ENCODE measurements around the gene PSMB8.

The PSMB8 gene

DNA sequence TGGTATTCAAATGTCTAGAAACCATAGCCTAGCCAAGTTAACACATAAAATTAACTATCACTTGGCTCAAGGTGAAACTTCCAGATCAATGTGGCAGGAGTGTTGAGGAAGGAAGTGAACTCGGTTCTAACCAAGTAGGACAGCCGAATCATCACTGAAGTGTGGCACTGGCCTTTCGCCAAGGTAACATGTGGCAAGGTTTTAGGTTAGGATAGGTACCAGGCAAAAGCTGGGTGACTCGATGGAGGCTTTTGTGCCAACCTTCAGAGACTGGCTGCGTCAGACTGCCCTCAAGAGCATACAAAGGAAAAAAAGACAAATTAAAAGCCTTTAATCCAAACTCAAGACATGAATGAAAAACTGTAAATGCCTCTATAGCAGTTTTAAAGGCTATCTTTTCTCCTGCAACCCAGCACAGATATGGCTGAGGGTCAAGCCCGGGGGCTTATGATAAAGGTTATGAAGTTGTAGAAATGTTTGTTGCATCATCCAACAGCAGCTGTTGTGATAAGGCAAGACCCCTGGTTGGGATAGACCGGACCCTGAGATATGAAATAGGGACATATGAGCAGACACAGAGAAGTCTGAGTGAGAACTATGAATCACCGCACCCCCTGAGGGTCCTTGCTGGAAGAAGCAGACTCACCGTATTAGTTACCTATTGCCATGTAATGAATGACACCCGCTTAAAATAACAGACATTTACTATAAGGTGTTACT lies 22.0 kb upstream of the PSMB8 start:
- CTCF ChIA-PET: interaction anchor here (0.6 to 10.5 kb wide), 5 partner anchors 26 to 1804 kb away, joined by 3 to 355 read pairs (median 58); partner anchors contain the start of gene TAP2
- H3K4me1 ChIP-seq (ENCODE audit: control insufficient read depth, insufficient read depth, low read length): 0 out of 2 replicates have a peak, but pooled peaks cover 3% of the 10 kb centered on the region
- H3K4me3 ChIP-seq (ENCODE audit: low read depth, low read length): no peak overlapping the region
- H3K9me3 ChIP-seq (ENCODE audit: control insufficient read depth, insufficient read depth, low read depth, low read length): no peaks in the 10 kb centered on the region
- H3K27ac ChIP-seq (ENCODE audit: extremely low read depth, low read depth, low read length): no peak overlapping the region
- POLR2A ChIA-PET: no interaction called here
- H3K36me3 ChIP-seq (ENCODE audit: control insufficient read depth in 2 of 2, insufficient read depth in 1 of 2, low read length in 2 of 2): no peaks in the 10 kb centered on the region
- no peak for TF ChIP-seq ZNF404 (tag by site-specific recombination; IDR thresholded peaks at IDR 0.05)
- TF ChIP-seq IKZF3 (tag by site-specific recombination; IDR thresholded peaks at IDR 0.05): no peak
- no peak for TF ChIP-seq KLF7 (tag by site-specific recombination; IDR thresholded peaks at IDR 0.05; ENCODE audit: borderline replicate concordance)
- no peak for TF ChIP-seq ZNF157 (tag by site-specific recombination; IDR thresholded peaks at IDR 0.05)
- no peak for TF ChIP-seq ZIC2 (tag by site-specific recombination; IDR thresholded peaks at IDR 0.05)
- TF ChIP-seq, protein P1, sequence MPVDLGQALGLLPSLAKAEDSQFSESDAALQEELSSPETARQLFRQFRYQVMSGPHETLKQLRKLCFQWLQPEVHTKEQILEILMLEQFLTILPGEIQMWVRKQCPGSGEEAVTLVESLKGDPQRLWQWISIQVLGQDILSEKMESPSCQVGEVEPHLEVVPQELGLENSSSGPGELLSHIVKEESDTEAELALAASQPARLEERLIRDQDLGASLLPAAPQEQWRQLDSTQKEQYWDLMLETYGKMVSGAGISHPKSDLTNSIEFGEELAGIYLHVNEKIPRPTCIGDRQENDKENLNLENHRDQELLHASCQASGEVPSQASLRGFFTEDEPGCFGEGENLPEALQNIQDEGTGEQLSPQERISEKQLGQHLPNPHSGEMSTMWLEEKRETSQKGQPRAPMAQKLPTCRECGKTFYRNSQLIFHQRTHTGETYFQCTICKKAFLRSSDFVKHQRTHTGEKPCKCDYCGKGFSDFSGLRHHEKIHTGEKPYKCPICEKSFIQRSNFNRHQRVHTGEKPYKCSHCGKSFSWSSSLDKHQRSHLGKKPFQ (tag by site-specific recombination; IDR thresholded peaks at IDR 0.05): no peak
- TF ChIP-seq GFI1B (tag by site-specific recombination; IDR thresholded peaks at IDR 0.05): no peak
- no peak for TF ChIP-seq ZNF10 (tag by site-specific recombination; IDR thresholded peaks at IDR 0.05)
- TF ChIP-seq ZFP69B (tag by site-specific recombination; IDR thresholded peaks at IDR 0.05): no peak
- no peak for TF ChIP-seq ZNF292 (tag by site-specific recombination; IDR thresholded peaks at IDR 0.05; ENCODE audit: borderline replicate concordance, low read depth)
- TF ChIP-seq ZNF239 (tag by site-specific recombination; IDR thresholded peaks at IDR 0.05): no peak
- TF ChIP-seq ZNF629 (tag by site-specific recombination; IDR thresholded peaks at IDR 0.05): no peak
- no peak for TF ChIP-seq ZNF776 (tag by site-specific recombination; IDR thresholded peaks at IDR 0.05; ENCODE audit: borderline replicate concordance)
- no peak for TF ChIP-seq ZNF571 (tag by site-specific recombination; IDR thresholded peaks at IDR 0.05)
- no peak for TF ChIP-seq SETDB1 (IDR thresholded peaks at IDR 0.05; ENCODE audit: insufficient read length, low read length)
- TF ChIP-seq, protein P2, sequence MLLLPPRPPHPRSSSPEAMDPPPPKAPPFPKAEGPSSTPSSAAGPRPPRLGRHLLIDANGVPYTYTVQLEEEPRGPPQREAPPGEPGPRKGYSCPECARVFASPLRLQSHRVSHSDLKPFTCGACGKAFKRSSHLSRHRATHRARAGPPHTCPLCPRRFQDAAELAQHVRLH (tag by site-specific recombination; IDR thresholded peaks at IDR 0.05): no peak
- no peak for TF ChIP-seq ZNF670 (tag by site-specific recombination; IDR thresholded peaks at IDR 0.05; ENCODE audit: low read depth)
- TF ChIP-seq, protein P3, sequence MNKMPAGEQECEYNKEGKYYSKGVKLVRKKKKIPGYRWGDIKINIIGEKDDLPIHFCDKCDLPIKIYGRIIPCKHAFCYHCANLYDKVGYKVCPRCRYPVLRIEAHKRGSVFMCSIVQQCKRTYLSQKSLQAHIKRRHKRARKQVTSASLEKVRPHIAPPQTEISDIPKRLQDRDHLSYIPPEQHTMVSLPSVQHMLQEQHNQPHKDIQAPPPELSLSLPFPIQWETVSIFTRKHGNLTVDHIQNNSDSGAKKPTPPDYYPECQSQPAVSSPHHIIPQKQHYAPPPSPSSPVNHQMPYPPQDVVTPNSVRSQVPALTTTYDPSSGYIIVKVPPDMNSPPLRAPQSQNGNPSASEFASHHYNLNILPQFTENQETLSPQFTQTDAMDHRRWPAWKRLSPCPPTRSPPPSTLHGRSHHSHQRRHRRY (tag by site-specific recombination; IDR thresholded peaks at IDR 0.05): no peak
- TF ChIP-seq ZNF223 (tag by site-specific recombination; IDR thresholded peaks at IDR 0.05): no peak

DNA sequence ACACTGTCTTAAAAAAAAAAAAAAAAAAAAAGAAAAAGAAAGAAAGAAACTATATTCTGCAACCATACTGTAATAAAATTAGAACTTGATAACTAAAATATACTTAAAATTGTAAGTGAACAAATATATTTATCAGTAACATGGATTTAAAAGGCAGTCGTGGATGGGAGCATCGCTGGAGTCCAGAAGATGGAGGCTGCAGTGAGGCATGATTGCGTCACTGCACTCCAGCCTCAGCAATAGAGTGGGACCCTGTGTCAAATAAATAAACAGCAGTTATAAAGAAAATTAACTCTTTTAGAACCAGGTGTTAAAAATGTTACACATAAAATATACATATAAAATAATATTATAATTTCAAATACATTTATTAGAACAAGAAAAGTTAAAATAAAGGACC lies 18.9 kb upstream of the PSMB8 start:
- H3K9me3 ChIP-seq (ENCODE audit: control insufficient read depth, insufficient read depth, low read depth, low read length): no peaks in the 10 kb centered on the region
- 0 out of 2 replicates have a peak, but pooled peaks cover under 1% of the 10 kb centered on the region for H3K4me1 ChIP-seq (ENCODE audit: control insufficient read depth, insufficient read depth, low read length)
- no peaks in the 10 kb centered on the region for H3K36me3 ChIP-seq (ENCODE audit: control insufficient read depth in 2 of 2, insufficient read depth in 1 of 2, low read length in 2 of 2)
- POLR2A ChIA-PET: no interaction called here
- CTCF ChIA-PET: interaction anchor here (0.7 to 10.5 kb wide), 5 partner anchors 9 to 163 kb away, joined by 3 to 355 read pairs (median 8); partner anchors contain the start of genes PSMB8, TAP1 and TAP2
- H3K27ac ChIP-seq (ENCODE audit: extremely low read depth, low read depth, low read length): no peak overlapping the region
- H3K4me3 ChIP-seq (ENCODE audit: low read depth, low read length): no peak overlapping the region
- TF ChIP-seq ZNF571 (tag by site-specific recombination; IDR thresholded peaks at IDR 0.05) (no peak), ZNF184 (tag by site-specific recombination; IDR thresholded peaks at IDR 0.05) (no peak), ZNF214 (tag by site-specific recombination; IDR thresholded peaks at IDR 0.05; ENCODE audit: borderline replicate concordance) (no peak), ZNF785 (tag by site-specific recombination; IDR thresholded peaks at IDR 0.05) (no peak), ZNF24 (tag by site-specific recombination; IDR thresholded peaks at IDR 0.05) (no peak), ZFP3 (tag by site-specific recombination; IDR thresholded peaks at IDR 0.05; ENCODE audit: low read depth) (no peak), ZNF555 (tag by site-specific recombination; conservative IDR thresholded peaks at IDR 0.05) (no peak), SP3 (tag by site-specific recombination; IDR thresholded peaks at IDR 0.05) (no peak)
- TF ChIP-seq, protein P4, sequence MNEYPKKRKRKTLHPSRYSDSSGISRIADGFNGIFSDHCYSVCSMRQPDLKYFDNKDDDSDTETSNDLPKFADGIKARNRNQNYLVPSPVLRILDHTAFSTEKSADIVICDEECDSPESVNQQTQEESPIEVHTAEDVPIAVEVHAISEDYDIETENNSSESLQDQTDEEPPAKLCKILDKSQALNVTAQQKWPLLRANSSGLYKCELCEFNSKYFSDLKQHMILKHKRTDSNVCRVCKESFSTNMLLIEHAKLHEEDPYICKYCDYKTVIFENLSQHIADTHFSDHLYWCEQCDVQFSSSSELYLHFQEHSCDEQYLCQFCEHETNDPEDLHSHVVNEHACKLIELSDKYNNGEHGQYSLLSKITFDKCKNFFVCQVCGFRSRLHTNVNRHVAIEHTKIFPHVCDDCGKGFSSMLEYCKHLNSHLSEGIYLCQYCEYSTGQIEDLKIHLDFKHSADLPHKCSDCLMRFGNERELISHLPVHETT (tag by site-specific recombination; IDR thresholded peaks at IDR 0.05): no peak
- TF ChIP-seq, protein P5, sequence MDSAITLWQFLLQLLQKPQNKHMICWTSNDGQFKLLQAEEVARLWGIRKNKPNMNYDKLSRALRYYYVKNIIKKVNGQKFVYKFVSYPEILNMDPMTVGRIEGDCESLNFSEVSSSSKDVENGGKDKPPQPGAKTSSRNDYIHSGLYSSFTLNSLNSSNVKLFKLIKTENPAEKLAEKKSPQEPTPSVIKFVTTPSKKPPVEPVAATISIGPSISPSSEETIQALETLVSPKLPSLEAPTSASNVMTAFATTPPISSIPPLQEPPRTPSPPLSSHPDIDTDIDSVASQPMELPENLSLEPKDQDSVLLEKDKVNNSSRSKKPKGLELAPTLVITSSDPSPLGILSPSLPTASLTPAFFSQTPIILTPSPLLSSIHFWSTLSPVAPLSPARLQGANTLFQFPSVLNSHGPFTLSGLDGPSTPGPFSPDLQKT (IDR thresholded peaks at IDR 0.05; ENCODE audit: borderline replicate concordance, low read depth, low read length): no peak
- TF ChIP-seq, protein P6, sequence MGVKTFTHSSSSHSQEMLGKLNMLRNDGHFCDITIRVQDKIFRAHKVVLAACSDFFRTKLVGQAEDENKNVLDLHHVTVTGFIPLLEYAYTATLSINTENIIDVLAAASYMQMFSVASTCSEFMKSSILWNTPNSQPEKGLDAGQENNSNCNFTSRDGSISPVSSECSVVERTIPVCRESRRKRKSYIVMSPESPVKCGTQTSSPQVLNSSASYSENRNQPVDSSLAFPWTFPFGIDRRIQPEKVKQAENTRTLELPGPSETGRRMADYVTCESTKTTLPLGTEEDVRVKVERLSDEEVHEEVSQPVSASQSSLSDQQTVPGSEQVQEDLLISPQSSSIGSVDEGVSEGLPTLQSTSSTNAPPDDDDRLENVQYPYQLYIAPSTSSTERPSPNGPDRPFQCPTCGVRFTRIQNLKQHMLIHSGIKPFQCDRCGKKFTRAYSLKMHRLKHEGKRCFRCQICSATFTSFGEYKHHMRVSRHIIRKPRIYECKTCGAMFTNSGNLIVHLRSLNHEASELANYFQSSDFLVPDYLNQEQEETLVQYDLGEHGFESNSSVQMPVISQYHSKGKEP (tag by site-specific recombination; IDR thresholded peaks at IDR 0.05): no peak
